Bladder microvascular endothelial cell (primary cell): ENCODE results near the gene ZCCHC2. TPM values are rescaled to one million over a fixed set of nuclear protein-coding genes. Genes with fewer than 3 reads are reported as not detected.

Experiments used
- total RNA-seq: library from RNA; depleted of rRNA; stranded (reverse); fragments of >200 nt; gene quantifications from 2 replicates; pipeline ENCODE4 v1.2.3, GENCODE V29; 2014

ZCCHC2 gene
- total RNA-seq, result 21.5 and 21.6 TPM in 2 replicates

DNA sequence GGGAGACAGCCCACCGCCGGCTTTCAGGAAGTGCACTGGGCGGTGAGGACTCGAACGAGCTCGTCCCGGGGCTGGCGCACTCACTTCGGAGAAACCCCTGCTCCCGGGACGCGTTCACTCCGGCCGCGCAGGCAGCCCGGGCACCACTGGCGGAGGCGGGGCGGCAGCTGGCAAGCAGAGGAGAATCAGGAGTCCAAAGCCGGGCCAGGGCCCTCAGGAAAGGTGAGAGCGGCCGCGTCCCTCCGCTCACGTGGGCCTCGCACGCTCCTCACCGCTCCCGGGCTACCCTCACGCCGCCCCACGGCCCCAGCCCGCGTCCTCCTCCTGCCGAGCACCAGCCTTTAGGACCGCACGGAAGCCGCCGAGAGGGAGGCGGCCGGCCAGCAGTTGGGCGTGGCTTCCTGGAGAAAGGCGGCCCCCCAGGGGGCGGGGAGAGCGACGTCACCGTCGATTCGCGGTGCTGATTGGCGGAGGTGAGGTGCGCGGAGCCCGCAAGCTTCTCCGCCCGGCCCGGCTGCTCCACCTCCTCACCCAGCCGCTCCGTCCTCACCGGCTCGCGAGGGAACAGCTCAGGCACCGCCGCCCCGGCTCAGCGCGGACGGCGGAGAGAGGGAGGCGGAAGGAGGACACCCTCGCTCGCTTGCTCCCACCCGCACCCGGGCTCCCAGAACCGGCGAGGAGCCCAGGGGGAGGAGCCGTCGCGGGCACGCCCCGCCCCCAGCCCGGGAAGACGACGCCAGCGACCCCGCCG lies at the start of gene ZCCHC2:
Gene ZCCHC2 (plus strand): TSS at position 522 of the 751 bp plus-strand sequence. CDS start 400 bp downstream, outside the sequence.

Other genes starting within 250 kb of the ZCCHC2 start
- gene TNFRSF11A, start 197.7 kb upstream of the ZCCHC2 start, total RNA-seq, result 4.4 and 21.5 TPM in 2 replicates
- gene PHLPP1, start 192.5 kb downstream of the ZCCHC2 start, total RNA-seq, result 5.7 and 7.4 TPM in 2 replicates